ENCODE data around the gene TIAM2. TPM values are rescaled to one million over a fixed set of nuclear protein-coding genes. Genes with fewer than 3 reads are reported as not detected.

TIAM2 gene
- total and polyA plus RNA-seq, 12 donors = 4.3 to 22.5 (median 11.8) TPM

- no peaks in the 10 kb centered on the region for H3K4me1 ChIP-seq
- TF ChIP-seq, protein P1, sequence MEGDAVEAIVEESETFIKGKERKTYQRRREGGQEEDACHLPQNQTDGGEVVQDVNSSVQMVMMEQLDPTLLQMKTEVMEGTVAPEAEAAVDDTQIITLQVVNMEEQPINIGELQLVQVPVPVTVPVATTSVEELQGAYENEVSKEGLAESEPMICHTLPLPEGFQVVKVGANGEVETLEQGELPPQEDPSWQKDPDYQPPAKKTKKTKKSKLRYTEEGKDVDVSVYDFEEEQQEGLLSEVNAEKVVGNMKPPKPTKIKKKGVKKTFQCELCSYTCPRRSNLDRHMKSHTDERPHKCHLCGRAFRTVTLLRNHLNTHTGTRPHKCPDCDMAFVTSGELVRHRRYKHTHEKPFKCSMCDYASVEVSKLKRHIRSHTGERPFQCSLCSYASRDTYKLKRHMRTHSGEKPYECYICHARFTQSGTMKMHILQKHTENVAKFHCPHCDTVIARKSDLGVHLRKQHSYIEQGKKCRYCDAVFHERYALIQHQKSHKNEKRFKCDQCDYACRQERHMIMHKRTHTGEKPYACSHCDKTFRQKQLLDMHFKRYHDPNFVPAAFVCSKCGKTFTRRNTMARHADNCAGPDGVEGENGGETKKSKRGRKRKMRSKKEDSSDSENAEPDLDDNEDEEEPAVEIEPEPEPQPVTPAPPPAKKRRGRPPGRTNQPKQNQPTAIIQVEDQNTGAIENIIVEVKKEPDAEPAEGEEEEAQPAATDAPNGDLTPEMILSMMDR (IDR thresholded peaks at IDR 0.05) = no peak
- H3K4me3 ChIP-seq = no peak overlapping the region
- H3K27ac ChIP-seq = no peak overlapping the region
- ATAC-seq (no peak), DNase-seq (no peak)
- no peaks in the 10 kb centered on the region for H3K36me3 ChIP-seq
- intact Hi-C loops (cut with DNase I) = no loop called here
- 84 to 91% methylated on average over 6 of the region's 6 CpGs for WGBS, 2 donors
- no peaks in the 10 kb centered on the region for H3K27me3 ChIP-seq
- H3K9me3 ChIP-seq = no peaks in the 10 kb centered on the region
Measured at GRCh38 chr6:155232848-155233247, 237.7 kb downstream of the TIAM2 start.

DNA sequence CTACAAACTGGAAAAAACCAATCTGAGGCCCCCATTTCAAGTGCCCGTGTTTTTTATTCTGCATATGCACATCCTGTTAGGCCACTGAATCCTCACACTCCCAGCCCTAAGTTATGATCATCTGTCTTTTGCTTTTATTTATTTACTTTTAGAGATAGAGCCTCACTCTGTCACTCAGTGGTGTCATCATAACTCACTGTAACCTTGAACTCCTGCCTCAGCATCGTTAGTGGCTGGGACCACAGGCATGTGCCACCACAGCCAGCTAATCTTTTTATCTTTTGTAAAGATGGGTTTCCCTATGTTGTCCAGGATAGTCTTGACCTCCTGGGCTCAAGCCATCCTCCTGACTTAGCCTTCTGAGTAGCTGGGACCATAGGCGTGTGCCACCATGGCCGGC lies 239.1 kb downstream of the TIAM2 start:
- Histone ChIP-seq H3K36me3 (no peaks in the 10 kb centered on the region), H3K4me3 (no peak overlapping the region), H3K27ac (no peak overlapping the region), H3K27me3 (no peaks in the 10 kb centered on the region), H3K9me3 (no peaks in the 10 kb centered on the region), H3K4me1 (no peaks in the 10 kb centered on the region)
- TF ChIP-seq, protein P1 (IDR thresholded peaks at IDR 0.05) = no peak
- intact Hi-C loops (cut with DNase I) = no loop called here
- ATAC-seq = no peak
- WGBS, 2 donors = 72 to 84% methylated on average over 4 of the region's 4 CpGs
- DNase-seq = no peak

- H3K4me3 ChIP-seq = no peak overlapping the region
- no peaks in the 10 kb centered on the region for H3K9me3 ChIP-seq
- H3K27ac ChIP-seq = no peak overlapping the region
- intact Hi-C loops (cut with DNase I) = no loop called here
- no peaks in the 10 kb centered on the region for H3K36me3 ChIP-seq
- no peaks in the 10 kb centered on the region for H3K27me3 ChIP-seq
- 83 to 86% methylated on average over 4 of the region's 4 CpGs for WGBS, 2 donors
- ATAC-seq = no peak
- H3K4me1 ChIP-seq = no peaks in the 10 kb centered on the region
- DNase-seq = no peak
- TF ChIP-seq, protein P1 (IDR thresholded peaks at IDR 0.05) = no peak
Measured at GRCh38 chr6:155234687-155235086, 239.6 kb downstream of the TIAM2 start.

DNA sequence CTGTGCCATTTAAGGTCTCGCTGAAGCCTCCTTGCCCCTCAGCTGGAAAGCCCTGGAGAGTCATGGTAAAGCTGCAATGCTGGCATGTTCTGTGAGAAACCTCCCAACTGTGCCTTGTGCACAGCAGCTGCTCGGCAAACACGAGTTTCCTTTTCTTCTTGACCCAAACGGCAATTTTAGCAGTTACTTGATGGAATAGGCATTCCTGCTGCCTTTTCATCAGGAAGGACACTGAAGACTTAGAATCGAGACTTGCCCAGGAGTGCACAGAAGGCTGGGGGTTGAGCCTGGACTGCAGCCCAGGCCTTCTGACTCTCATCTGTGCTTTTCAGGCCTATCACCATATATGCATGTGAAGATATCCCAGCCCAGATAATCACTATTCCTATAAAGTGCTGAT lies 240.0 kb downstream of the TIAM2 start:
- Histone ChIP-seq H3K36me3 (no peaks in the 10 kb centered on the region), H3K9me3 (no peaks in the 10 kb centered on the region), H3K27ac (no peak overlapping the region), H3K4me3 (no peak overlapping the region), H3K27me3 (no peaks in the 10 kb centered on the region), H3K4me1 (no peaks in the 10 kb centered on the region)
- ATAC-seq (no peak), DNase-seq (no peak)
- 56% methylated on average over 5 of the region's 5 CpGs for WGBS, 2 donors
- TF ChIP-seq, protein P1 (IDR thresholded peaks at IDR 0.05) = no peak
- intact Hi-C loops (cut with DNase I) = no loop called here

DNA sequence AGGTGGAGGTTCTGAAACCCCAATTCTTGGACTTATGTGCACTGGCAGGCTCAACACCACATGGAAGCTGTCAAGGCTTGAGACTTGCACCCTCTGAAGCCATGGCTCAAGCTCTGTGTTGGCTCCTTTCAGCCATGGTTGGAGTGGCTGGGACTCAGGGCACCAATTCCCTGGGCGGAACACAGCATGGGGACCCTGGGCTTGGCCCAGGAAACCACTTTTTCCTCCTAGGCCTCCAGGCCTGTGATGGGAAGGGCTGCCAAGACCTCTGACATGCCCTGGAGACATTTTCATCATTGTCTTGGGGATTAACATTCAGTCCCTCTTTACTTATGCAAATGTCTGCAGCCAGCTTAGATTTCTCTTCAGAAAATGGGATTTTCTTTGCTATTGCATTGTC lies 242.5 kb downstream of the TIAM2 start:
- Histone ChIP-seq H3K4me1 (no peaks in the 10 kb centered on the region), H3K27me3 (no peaks in the 10 kb centered on the region), H3K36me3 (no peaks in the 10 kb centered on the region), H3K9me3 (no peaks in the 10 kb centered on the region), H3K4me3 (no peak overlapping the region), H3K27ac (no peak overlapping the region)
- DNase-seq (no peak), ATAC-seq (no peak)
- TF ChIP-seq, protein P1 (IDR thresholded peaks at IDR 0.05) = no peak
- intact Hi-C loops (cut with DNase I) = no loop called here
- WGBS, 2 donors = 58 to 98% methylated on average over 1 of the region's 1 CpG
